ENCODE data around the gene CCDC154.

The CCDC154 gene

DNA sequence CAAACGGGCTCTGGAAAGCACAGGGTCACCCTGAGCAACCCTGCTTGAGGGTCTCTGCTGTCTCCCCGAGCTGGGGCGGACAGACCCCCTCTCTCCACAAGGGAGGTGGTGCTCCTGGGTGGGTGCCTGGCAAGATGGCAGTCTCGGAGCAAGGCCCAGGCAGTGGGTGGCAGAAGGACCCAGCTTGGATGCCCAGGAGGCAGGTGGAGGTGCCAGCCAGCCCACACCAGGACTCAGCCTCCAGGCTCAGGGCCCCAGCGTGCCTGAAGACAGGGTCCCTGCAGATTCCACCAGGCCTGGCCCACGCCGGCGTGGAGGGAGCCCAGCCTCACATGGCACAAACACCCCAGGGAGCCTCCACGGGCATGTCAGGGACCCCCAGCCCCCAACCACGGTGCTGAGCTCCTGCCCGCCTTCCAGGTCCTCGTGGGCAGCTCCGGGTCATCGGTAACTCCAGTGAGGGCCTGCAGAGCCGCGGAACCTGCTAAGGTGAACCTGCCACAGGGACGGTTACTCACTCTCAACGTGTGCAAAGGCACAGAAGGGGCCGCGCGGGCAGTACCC, 50.7 kb downstream of the CCDC154 start:
- TF ChIP-seq GATA2 (IDR thresholded peaks at IDR 0.05; ENCODE audit: low read depth, low read length) = no peak
- no peak for TF ChIP-seq GATA3 (IDR thresholded peaks at IDR 0.05; ENCODE audit: low read depth, low read length)

DNA sequence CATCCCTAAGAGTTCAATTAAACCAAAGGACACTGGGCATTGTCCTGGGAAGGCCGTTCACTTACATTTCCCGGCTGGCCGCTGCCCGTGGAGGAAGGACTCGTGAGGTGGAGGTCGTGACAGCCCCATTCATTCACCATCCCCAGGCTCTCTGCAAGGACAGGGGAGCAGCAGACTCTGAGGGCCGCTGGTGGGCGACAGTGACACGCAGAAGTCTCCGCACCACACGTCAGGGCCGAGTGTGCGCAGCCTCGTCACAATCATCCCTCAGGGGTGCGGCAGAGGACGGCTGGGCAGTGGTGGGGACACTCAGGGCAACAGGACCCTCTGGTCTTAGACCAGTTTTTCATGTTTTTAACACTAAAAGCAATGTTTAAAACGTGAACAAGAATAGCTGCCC, 51.5 kb downstream of the CCDC154 start:
- no peak for TF ChIP-seq GATA3 (IDR thresholded peaks at IDR 0.05; ENCODE audit: low read depth, low read length)
- TF ChIP-seq GATA2 (IDR thresholded peaks at IDR 0.05; ENCODE audit: low read depth, low read length) = no peak

DNA sequence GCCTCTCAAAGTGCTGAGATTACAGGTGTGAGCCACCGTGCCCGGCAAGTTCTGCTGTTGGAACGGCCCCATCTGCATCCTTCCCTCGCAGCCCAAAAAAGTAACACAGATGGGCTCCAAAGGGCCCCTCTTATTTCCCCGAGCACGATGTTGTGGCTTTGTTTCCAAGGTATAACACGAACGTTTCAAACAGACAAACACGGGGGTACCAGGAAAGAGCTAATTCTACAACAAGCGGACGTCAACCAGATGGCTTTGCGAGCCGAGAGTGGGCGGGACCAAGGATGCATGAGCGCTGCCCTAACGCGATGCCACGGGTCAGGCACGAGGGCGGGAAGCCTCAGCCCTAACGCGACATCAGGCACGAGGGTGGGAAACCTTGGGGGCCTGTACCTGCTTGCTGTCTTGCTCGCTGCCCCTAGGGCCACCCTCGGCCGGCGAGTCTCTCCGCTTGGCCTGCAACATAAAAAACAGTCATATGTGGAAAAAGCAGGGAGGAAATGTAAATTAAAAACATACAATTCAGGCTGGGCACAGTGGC, 54.0 kb downstream of the CCDC154 start:
- TF ChIP-seq GATA2 (IDR thresholded peaks at IDR 0.05; ENCODE audit: low read depth, low read length) (no peak), GATA3 (IDR thresholded peaks at IDR 0.05; ENCODE audit: low read depth, low read length) (no peak)

DNA sequence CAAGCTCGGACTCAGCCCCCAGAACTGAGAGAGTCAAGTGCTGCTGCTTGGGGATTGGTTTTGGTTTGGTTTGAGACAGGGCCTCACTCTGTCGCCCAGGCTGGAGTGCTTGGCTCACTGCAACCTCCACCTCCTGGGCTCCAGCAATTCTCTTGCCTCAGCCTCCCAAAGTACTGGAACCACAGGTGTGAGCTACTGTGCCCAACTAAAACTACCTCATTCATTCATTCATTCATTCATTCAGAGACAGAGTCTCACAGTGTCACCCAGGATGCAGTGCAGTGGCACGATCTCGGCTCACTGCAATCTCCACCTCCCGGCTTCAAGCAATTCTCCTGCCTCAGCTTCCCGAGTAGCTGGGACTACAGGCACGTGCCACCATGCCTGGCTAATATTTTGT, 54.6 kb downstream of the CCDC154 start:
- TF ChIP-seq GATA3 (IDR thresholded peaks at IDR 0.05; ENCODE audit: low read depth, low read length) (no peak), GATA2 (IDR thresholded peaks at IDR 0.05; ENCODE audit: low read depth, low read length) (no peak)

DNA sequence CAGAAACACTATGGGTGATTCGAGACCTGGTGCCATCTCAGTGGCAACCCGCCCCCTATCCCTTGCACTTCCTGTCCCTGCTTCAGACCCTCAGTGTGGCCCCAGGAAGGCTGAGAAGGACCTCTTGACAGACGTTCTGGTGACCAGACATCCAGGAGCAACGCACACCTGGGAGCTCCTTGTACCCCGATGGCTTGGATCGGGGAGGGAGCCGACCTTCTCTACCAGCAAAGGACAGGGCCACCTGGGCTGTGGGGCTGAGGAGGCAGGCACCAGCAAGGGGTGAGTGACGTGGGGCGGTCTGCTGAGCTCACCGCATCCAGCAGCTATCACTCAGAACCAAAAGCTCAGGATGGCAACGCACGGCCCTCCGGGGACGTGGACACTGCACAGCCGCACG, 57.0 kb downstream of the CCDC154 start:
- no peak for TF ChIP-seq GATA2 (IDR thresholded peaks at IDR 0.05; ENCODE audit: low read depth, low read length)
- no peak for TF ChIP-seq GATA3 (IDR thresholded peaks at IDR 0.05; ENCODE audit: low read depth, low read length)

DNA sequence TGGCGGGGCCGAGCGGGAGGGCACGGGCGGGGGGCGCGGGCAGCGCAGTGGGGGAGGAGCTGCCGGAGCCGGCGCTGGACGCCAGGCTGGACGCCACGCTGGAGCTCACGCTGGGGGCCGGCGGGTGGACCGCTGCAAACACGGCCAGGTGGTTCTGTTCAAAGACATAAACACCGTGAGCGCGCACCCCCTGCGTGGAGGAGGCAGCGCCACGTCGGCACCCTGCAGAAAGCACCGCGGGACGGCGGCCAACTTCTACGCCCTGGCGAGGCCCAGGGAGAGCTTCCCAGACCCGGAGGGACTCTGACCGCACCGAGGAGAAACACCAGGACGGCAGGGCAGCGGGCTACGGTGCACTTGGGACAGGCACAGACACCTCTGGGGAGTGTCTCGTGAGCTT, 59.1 kb downstream of the CCDC154 start:
- TF ChIP-seq GATA3 (IDR thresholded peaks at IDR 0.05; ENCODE audit: low read depth, low read length) (no peak), GATA2 (IDR thresholded peaks at IDR 0.05; ENCODE audit: low read depth, low read length) (no peak)

Measured in SH-SY5Y (cell line).